ENCODE results near the gene ARHGAP36.

Gene ARHGAP36

GRCh38 chrX:131058136-131058868, at the start of gene ARHGAP36:
Gene ARHGAP36, plus strand, starts transcription at chrX:131058346. Its CDS starts 23,320 bp downstream, at chrX:131081666.
- no peak for DNase-seq (ENCODE audit: low spot score)

DNA sequence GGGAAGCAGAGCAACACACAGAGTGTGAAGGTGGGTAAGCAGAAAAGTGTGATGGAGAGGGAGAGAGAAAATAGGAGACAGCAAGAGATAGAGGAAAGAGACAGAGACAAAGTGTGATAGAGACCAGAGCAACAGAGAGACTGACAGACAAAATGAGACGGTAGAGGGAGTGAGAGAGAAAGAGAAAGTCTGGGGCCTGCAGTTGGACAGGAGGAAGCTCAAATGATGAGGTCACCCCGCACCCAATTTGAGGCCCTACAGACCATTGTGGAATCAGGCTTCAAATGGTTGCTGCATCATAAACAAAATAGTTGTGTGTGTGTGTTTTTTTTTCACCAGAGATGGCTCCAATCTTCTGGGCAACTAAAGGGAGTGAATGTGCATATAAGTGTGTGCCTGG, 48.0 kb upstream of the ARHGAP36 start:
- no peak for DNase-seq (ENCODE audit: low spot score)

DNA sequence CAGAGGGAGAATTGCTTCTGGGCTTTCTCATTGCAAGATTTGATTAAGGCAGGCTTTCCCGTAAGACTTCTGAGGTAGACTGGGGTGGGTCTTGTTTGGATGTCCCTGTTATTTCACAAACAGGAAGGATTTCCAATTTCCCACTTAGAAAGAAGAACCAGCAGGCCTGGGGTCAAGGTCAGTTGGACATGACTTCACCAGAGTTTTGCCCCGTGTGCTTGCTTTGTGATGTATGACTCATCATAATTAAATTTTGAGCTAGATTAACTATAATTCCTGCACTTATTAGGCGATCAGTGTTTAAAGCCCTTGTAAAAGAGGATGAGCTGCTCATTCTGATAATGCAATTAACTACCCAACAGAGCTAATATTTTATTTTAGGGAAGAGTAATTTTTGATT, 32.8 kb upstream of the ARHGAP36 start:
- no peak for DNase-seq (ENCODE audit: low spot score)

DNA sequence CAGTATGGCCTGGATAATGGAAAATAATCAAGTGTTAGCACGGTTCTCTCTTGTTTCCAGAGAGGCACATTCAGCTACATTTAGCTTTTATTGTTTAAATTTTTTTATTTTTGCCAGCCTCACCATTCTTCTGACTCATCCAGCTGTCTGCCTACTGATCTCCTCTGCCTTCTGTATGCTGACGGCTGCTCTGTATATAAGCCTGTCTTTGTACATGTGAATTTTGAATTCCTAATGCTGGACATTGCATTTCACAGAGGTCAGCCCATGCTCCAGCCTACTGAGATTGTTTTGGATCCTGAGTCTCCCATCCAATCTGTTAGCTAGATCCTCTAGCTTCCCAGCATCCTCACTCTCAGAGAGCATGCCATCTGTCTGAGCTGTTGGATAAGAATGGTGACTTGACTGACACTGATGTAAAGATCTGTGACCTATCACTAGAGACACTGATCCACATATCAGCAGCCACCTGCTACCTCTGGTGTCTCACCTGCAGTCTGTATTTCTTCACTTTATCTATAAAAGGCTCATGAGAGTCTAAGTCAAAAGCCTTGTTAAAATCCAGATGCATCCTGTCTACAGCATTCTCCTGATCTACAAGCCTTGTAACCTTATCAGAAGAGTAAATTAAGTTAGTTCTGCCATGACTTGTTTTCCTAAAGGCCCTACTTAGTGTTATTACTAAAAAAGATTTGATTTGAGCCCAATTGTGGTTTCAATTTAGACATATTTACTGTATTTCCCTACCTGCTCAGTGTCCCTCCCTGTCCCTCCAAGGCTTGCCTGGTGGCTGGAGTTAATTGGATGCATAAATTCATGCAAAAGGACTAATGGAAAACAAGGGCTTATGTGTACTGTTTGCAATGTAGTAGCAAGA, 25.6 kb upstream of the ARHGAP36 start:
- DNase-seq (ENCODE audit: low spot score), result no peak

DNA sequence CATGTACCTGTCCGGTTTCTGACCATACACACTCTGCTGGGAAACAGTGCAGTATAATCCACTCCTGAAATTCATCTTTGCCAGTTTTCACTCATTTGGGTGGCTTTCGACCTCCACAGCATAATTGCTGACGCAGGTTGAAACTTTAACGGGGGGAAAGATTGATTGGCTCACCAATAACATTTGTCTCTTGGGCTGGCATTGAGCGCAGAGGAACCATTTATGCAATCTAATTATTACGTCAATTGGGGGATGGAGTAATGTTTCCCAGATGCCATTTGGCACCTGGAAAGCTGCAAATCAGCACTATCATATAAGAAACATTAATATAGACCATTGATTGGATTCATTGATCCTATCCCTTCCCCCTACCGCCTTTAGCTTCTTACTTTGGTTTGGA, 24.1 kb upstream of the ARHGAP36 start:
- DNase-seq (ENCODE audit: low spot score), result no peak

DNA sequence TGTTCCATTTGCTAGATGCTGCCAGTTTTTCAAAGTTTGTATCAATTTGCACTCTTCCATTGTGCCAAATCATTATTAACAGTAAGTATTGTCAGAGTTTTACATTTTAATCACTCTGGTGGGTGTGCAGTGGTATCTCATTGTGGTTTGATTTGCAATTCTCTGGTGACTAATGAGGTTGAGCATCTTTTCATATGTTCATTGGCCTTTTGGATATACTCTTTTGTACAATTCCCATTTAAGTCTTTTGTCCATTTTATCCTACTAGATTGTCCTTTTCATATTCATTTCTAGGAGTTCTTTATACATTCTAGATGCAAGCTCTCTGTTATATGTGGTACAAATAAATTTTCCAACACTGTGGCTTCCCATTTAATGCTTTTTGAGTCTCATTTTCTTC, 17.4 kb upstream of the ARHGAP36 start:
- no peak for DNase-seq (ENCODE audit: low spot score)

GRCh38 chrX:131041667-131042066, 16.5 kb upstream of the ARHGAP36 start:
- no peak for DNase-seq (ENCODE audit: low spot score)

DNA sequence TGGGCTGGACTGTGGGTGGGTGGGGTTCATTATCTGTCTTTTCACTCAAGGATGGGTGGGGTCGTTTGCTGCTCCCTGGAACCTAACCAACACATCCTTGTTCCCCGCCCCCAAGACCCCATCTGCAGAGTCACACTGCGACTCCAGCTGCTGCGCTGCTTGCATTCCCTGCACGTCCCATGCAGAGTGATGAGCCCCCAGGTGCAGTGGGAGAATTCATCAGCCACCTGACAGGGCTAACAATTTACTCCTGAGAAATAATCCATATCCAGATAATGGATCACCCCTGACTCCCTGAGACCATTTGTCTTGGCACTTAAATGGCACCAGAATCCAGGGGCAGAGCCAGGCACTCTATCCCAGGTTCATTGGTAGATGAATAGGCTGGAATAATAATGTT, 12.4 kb upstream of the ARHGAP36 start:
- DNase-seq (ENCODE audit: low spot score), result no peak

DNA sequence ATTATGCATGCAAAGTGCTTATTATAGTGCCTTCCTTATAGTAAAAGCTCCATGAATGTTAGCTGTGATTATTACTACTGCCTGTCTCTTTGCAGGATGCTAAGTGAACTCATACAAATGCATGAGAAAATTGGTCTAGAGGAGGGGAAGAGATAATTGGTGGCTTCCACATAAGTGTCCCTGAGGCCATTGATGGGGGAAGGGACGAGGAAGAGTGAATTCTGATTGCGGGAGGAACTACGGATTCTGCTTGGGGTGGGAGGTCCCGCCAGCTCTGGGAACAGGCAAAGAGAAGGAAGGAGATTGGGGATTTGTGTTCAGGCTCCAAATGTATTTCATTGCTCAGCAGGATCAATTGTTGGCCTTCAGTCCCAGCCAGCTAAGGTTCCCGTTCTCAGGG, 11.6 kb upstream of the ARHGAP36 start:
- DNase-seq (ENCODE audit: low spot score), result no peak

DNA sequence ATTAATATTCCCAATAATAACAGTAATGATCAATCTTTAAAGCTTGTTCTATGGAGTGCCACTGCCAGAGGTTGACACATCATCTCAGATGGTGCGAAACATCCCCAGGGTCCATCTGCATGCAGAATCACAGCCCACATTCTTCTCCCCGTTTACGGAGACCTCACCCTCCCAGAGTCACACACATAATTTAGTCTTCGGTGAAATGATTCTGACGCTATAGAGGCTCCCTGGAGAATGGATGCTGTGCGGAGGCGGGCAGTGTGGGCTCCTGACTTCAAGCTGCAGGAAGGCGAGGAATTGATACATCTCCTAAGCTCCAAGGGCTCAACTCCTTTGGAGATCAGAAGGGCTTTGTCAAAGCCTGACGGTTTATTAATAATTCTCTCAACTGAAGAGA, 11.0 kb upstream of the ARHGAP36 start:
- DNase-seq (ENCODE audit: low spot score), result no peak

GRCh38 chrX:131053076-131053475, 5.1 kb upstream of the ARHGAP36 start:
- DNase-seq (ENCODE audit: low spot score), result no peak

GRCh38 chrX:131054906-131055305, 3.2 kb upstream of the ARHGAP36 start:
- no peak for DNase-seq (ENCODE audit: low spot score)

GRCh38 chrX:131057706-131058105, 440 bp upstream of the ARHGAP36 start:
- no peak for DNase-seq (ENCODE audit: low spot score)

- DNase-seq (ENCODE audit: low spot score), result no peak
Observed at GRCh38 chrX:131059246-131059645, 1.1 kb downstream of the ARHGAP36 start.

GRCh38 chrX:131060147-131060546, 2.0 kb downstream of the ARHGAP36 start:
- DNase-seq (ENCODE audit: low spot score), result no peak

GRCh38 chrX:131061306-131061705, 3.2 kb downstream of the ARHGAP36 start:
- no peak for DNase-seq (ENCODE audit: low spot score)

- DNase-seq (ENCODE audit: low spot score), result no peak
Observed at GRCh38 chrX:131063613-131064012, 5.5 kb downstream of the ARHGAP36 start.

- DNase-seq (ENCODE audit: low spot score), result no peak
Observed at GRCh38 chrX:131066237-131066636, 8.1 kb downstream of the ARHGAP36 start.

- no peak for DNase-seq (ENCODE audit: low spot score)
Observed at GRCh38 chrX:131067216-131067615, 9.1 kb downstream of the ARHGAP36 start.

- no peak for DNase-seq (ENCODE audit: low spot score)
Observed at GRCh38 chrX:131067846-131068745, 9.9 kb downstream of the ARHGAP36 start.

DNA sequence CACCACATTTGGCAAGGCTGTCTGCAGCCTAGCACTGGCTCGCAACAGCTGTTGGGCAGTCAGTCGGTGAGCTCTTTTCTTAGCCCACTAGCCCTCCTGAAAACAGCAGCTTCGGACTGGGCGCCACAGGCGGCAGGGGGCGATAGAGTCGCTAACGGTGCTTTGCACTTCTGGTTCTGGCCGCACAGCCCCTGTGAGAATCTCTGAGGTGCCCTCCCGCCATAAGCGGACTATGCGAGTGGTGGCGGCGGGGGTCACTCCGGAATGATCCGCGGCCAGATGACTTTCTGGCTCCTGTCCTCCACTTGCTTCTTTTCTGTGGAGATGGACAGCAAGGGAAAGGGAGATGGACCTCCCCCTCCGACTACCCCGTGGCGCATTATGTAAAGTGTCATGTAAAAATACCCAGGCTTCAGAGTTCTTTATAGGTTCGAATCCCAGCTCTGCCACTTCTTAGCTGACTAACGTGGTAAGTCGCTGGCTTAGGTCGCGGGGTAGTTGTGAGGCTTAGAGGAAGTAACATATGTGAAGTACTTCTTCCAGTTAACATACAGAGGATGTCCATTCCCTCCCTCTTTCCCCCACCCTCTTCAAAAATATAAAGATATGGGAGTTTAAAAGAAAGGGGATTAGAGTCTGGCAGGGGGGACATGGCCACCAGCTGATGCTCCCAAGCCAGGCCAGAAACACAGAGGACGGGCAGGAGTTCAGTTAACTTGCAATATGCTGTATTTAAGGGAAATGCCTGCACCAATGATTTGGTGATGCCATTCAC, 11.0 kb downstream of the ARHGAP36 start:
- no peak for DNase-seq (ENCODE audit: low spot score)

Data from LoVo (cell line).